SH-SY5Y (cell line): Measurements from ENCODE around the gene ZC3HAV1L.

Source experiments
- GATA2 ChIP-seq: IDR thresholded peaks from 2 replicates; pipeline ENCODE4 v1.6.1; 2011; ENCODE audit warnings: mild to moderate bottlenecking, low read depth, low read length
- GATA3 ChIP-seq: IDR thresholded peaks from 2 replicates; pipeline ENCODE4 v1.6.1; 2011; ENCODE audit warnings: low read depth, mild to moderate bottlenecking, low read length, moderate library complexity

ZC3HAV1L gene

DNA sequence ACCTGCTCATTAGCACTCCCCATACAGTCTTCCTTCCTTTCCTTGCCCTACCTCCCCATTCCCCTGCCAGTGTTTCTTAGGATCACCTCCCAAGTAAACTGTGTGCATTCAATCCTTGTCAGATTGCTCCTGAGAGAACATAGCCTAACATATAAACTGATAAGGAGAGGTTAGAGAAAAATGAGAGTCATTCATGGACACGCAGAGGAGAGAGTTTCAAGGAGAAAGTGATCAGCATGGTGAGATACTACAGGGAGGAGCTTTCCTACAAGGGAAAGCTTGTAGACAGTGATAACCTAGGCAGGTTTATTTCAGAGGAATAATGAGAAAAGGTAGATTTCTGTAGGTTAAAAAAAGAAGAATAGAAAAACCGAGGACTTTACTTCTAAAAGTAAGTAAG lies 2.8 kb upstream of the ZC3HAV1L start:
- no peak for TF ChIP-seq GATA3
- TF ChIP-seq GATA2: no peak

DNA sequence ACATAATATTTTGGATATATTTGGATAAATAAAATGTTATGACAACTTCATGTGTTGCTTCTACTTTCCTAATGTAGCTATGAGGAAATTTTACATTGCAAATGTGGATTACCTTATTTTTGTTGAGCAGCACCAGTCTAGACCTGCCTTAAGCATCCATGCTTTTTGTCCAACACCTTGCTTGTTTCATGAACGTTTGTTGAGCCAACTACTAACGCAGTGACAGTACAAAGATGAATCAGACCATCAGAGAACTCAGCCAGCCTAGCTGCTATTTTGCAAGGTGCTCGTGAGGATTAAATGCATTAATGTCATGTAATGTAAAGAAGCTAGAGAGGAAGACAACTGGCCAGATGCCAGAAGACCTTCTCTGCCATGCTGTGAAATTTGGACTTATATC lies 1.1 kb upstream of the ZC3HAV1L start:
- TF ChIP-seq GATA2 (no peak), GATA3 (no peak)

DNA sequence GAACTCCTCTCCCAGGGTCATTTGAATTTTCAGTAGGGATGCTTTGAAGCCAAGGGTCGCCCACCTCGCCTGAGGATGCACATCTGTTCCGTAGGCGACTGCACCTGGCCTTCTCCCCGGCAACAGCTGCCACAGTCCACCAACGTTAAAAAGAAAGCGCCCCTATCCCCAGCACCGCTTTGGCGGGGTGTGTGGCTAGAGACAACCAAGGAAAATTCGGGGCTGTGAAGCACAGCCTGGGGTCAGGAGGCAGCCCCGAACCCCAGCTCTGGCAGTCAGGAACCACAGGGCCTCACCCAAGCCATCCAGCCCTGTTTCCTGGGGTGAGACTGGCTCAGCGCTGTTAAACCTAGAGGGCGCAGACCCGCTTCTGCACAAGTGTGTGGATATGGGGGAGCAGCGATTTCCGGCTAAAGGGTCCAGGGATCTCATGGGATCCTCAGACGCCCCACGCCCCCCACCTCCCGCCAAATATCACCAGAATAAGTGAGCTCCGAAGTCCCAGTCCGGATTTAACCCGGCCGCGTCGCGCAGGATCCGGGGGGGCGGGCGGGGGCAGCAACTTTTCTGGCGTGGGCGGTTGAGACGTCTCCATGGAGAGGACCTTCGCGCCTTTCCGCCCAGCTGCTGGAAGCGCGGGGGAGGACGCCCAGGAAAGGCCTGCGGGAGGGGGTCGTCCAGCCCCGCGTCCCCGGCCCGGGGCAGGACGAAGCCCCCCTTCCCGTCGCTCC lies 822 bp downstream of the ZC3HAV1L start:
- TF ChIP-seq GATA3 (no peak), GATA2 (no peak)

- no peak for TF ChIP-seq GATA3
- no peak for TF ChIP-seq GATA2
Measured at GRCh38 chr7:139034336-139034735, 1.5 kb downstream of the ZC3HAV1L start.

DNA sequence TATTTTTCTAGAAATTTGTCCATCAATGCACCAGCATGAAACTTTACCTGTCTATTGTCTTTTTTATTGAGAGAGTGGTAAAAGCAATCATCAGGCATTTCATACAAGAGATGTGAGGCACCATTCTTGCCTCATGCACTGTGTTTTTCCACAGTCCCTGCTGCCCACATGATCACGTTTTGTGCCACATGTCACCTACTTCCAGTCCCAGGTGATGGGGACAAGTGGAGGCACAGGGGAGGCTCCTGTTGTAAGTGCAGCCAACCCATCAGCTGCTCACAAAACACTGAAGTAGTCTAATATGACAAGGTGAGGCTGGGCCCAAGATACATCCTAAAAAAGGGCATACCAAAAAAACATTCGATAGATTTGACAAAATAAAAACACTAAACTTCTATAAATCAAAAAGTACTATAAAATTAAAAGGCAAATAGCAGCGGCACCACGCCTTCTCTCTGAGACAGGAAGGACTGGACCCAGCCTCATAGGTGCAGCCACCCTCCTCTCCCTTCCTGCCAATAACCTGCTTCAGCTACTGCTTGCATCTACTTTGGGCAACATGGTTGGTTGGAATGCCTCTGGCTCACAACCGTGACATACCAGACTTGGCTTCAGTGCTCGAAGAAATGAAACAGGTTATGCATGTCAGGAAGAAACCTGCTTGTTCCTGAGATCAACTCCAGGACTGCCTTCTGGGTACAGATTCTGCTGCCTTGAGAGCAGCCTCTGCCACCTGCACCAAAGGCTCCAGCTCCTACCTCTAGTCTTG lies 2.3 kb downstream of the ZC3HAV1L start:
- TF ChIP-seq GATA2: no peak
- no peak for TF ChIP-seq GATA3

GRCh38 chr7:139032473-139032872 lies 3.4 kb downstream of the ZC3HAV1L start:
- TF ChIP-seq GATA2: no peak
- no peak for TF ChIP-seq GATA3

DNA sequence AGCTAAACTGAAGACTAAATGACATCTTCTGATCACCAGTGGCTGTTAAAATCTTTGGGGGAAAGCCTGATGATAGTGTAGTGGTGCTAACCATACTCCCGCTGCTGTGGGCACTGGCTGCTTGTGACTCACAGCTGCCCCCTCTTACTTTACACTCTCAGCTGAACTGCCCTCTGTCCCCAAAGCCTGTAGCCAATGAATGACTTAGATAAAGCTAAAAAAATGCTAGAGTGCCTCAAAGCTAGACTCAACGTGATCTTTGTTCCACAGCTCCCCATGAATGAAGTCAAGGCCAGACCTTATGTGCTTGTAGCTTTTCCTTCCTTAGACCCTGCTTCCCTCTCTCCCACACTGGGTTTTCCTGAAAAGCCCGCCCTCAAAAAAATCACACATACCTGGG lies 6.5 kb downstream of the ZC3HAV1L start:
- no peak for TF ChIP-seq GATA3
- TF ChIP-seq GATA2: no peak

GRCh38 chr7:139026551-139026950 lies 9.3 kb downstream of the ZC3HAV1L start:
- no peak for TF ChIP-seq GATA3
- no peak for TF ChIP-seq GATA2

DNA sequence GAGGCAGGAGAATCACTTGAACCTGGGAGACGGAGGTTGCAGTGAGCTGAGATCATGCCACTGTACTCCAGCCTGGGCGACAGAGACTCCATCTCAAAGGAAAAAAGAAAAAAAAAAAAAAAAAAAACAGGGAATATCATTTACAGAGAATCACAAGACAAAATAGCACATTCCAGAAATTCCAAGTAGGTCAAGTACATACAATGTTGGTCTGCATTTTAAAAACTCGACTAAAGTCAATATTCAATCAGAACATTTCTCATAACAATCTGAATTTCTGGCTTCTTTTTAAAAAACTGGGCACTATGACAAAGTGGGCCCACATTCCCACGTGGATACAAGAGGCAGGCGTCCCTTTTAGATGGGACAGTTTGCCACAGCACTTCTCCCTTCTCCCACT lies 12.8 kb downstream of the ZC3HAV1L start:
- TF ChIP-seq GATA3: no peak
- no peak for TF ChIP-seq GATA2

GRCh38 chr7:139022286-139022685 lies 13.6 kb downstream of the ZC3HAV1L start:
- no peak for TF ChIP-seq GATA3
- no peak for TF ChIP-seq GATA2

- TF ChIP-seq GATA2 (no peak), GATA3 (no peak)
Measured at GRCh38 chr7:139018910-139019309, 16.9 kb downstream of the ZC3HAV1L start.

- TF ChIP-seq GATA3: no peak
- TF ChIP-seq GATA2: no peak
Measured at GRCh38 chr7:139016931-139017511, 18.8 kb downstream of the ZC3HAV1L start.

DNA sequence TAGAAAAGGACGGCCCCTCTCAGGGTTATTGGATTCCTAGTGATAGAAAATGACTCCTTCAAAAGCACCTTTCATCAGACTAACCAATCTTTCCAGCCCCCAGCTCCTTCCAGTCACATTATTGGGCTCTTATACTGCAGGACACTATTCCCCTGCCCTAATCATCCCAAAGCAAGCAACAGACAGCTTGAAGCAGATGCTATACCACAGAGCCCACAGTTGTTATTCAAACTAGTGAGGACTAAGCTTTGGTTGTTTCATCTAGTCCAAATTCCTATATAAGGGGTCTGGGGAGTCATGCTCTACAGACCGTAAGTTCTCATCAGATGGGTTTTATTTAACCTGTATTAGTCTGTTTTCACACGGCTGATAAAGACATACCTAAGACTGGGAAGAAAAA lies 24.5 kb downstream of the ZC3HAV1L start:
- TF ChIP-seq GATA3: no peak
- TF ChIP-seq GATA2: no peak

GRCh38 chr7:139004321-139005090 lies 31.3 kb downstream of the ZC3HAV1L start:
- TF ChIP-seq GATA2 (no peak), GATA3 (no peak)
